ENCODE measurements around the gene ADAMTS3.

- TF ChIP-seq, protein P1, sequence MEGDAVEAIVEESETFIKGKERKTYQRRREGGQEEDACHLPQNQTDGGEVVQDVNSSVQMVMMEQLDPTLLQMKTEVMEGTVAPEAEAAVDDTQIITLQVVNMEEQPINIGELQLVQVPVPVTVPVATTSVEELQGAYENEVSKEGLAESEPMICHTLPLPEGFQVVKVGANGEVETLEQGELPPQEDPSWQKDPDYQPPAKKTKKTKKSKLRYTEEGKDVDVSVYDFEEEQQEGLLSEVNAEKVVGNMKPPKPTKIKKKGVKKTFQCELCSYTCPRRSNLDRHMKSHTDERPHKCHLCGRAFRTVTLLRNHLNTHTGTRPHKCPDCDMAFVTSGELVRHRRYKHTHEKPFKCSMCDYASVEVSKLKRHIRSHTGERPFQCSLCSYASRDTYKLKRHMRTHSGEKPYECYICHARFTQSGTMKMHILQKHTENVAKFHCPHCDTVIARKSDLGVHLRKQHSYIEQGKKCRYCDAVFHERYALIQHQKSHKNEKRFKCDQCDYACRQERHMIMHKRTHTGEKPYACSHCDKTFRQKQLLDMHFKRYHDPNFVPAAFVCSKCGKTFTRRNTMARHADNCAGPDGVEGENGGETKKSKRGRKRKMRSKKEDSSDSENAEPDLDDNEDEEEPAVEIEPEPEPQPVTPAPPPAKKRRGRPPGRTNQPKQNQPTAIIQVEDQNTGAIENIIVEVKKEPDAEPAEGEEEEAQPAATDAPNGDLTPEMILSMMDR (IDR thresholded peaks at IDR 0.05) = no peak
- no peak for TF ChIP-seq TEAD1 (CRISPR knock-in tag; IDR thresholded peaks at IDR 0.05)
- TF ChIP-seq CREM (CRISPR knock-in tag; IDR thresholded peaks at IDR 0.05) = no peak
- no peak for TF ChIP-seq FOXJ3 (CRISPR knock-in tag; IDR thresholded peaks at IDR 0.05; ENCODE audit: borderline replicate concordance)
- TF ChIP-seq, protein P2, sequence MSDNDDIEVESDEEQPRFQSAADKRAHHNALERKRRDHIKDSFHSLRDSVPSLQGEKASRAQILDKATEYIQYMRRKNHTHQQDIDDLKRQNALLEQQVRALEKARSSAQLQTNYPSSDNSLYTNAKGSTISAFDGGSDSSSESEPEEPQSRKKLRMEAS (CRISPR knock-in tag; IDR thresholded peaks at IDR 0.05) = no peak
- no peak for TF ChIP-seq ZBTB43 (CRISPR knock-in tag; IDR thresholded peaks at IDR 0.05)
- no peak for TF ChIP-seq CREB1 (CRISPR knock-in tag; IDR thresholded peaks at IDR 0.05)
- no peak for TF ChIP-seq USF2 (CRISPR knock-in tag; IDR thresholded peaks at IDR 0.05)
These were observed 126.3 kb downstream of the ADAMTS3 start for GRCh38 chr4:72442715-72443114.
